H1 (cell line): ENCODE results near the gene BCKDHA.
"Not testable (repeated sequence)": the region's sequence is repeated elsewhere in the genome, so short reads cannot be mapped to it uniquely, and the experiment has no call there.

Source experiments
- CEBPB ChIP-seq: IDR thresholded peaks from 2 replicates; pipeline ENCODE4 v1.6.1; 2012; ENCODE audit warnings: low read depth, low read length
- CTCF ChIP-seq, 3 experiments: IDR thresholded peaks; 1 replicate in 2 of 3; 2 replicates in 1 of 3; pipeline versions ENCODE4 v1.5.1 to v1.6.1; 2011; ENCODE audit warnings: low read length in 3 of 3, mild to moderate bottlenecking in 3 of 3, inconsistent platforms in 2 of 3, low read depth in 1 of 3, moderate library complexity in 1 of 3; ENCODE audit not compliant: insufficient read depth in 1 of 3; ENCODE audit errors: control extremely low read depth in 1 of 3
- POLR2A ChIP-seq, 2 experiments: IDR thresholded peaks; 1 replicate in 1 of 2; 2 replicates in 1 of 2; pipeline ENCODE4 v1.6.1; 2011; ENCODE audit warnings: low read depth in 2 of 2, low read length in 2 of 2, mild to moderate bottlenecking in 2 of 2; ENCODE audit errors: control extremely low read depth in 1 of 2
- RAD21 ChIP-seq, 2 experiments: IDR thresholded peaks in 1 of 2; conservative IDR thresholded peaks in 1 of 2; 2 replicates each; pipeline ENCODE4 v1.6.1; 2011; ENCODE audit warnings: low read depth in 2 of 2, low read length in 2 of 2, improper control_type of control experiment in 1 of 2, inconsistent platforms in 1 of 2, mild to moderate bottlenecking in 1 of 2, moderate library complexity in 1 of 2
- SP1 ChIP-seq: IDR thresholded peaks from 2 replicates; pipeline ENCODE4 v1.6.1; 2011; ENCODE audit warnings: low read depth, low read length
- SRF ChIP-seq: IDR thresholded peaks from 2 replicates; pipeline ENCODE4 v1.6.1; 2011; ENCODE audit warnings: mild to moderate bottlenecking, low read depth, low read length, moderate library complexity

- not testable (repeated sequence) for TF ChIP-seq RAD21 (IDR thresholded peaks at IDR 0.05 in 1 of 2, conservative IDR thresholded peaks at IDR 0.05 in 1 of 2; ENCODE audit: low read depth in 2 of 2, low read length in 2 of 2); POLR2A (IDR thresholded peaks at IDR 0.05; ENCODE audit: control extremely low read depth in 1 of 2, low read depth in 2 of 2, low read length in 2 of 2); CTCF (IDR thresholded peaks at IDR 0.05; ENCODE audit: control extremely low read depth in 1 of 3, insufficient read depth in 1 of 3, low read depth in 1 of 3, low read length in 3 of 3); SP1; SRF; CEBPB
These were observed 16.1 kb upstream of the BCKDHA start for GRCh38 chr19:41381536-41381935.
